ENCODE measurements around the gene PTMA. TPM values are rescaled to one million over a fixed set of nuclear protein-coding genes. Genes with fewer than 3 reads are reported as not detected.
A peak's percentile ranks its signal among the peaks of the same experiment; 100 is the strongest.
"Not testable (repeated sequence)": the region's sequence is repeated elsewhere in the genome, so short reads cannot be mapped to it uniquely, and the experiment has no call there.

Gene PTMA
- total RNA-seq, 2 donors from 2014 or later, result 1,057 to 1,154 TPM

GRCh38 chr2:231710799-231711676 lies 2.7 kb downstream of the PTMA start:
- Mint-ChIP-seq H3K4me1 (ENCODE audit: low read depth) (peaks cover 44% of the 10 kb centered on the region), H3K27ac (peak overlapping the region; percentile 98), H3K4me3 (peak overlapping the region; percentile 93 to 95), H3K27me3 (ENCODE audit: low read depth) (no peaks in the 10 kb centered on the region), H3K9me3 (no peaks in the 10 kb centered on the region), H3K36me3 (ENCODE audit: insufficient read depth in 2 of 2) (peaks cover 16 to 34% of the 10 kb centered on the region in 2 donors)
- ATAC-seq (replicated peaks in 1 of 2), result no peak
- peak; percentile 27 to 43 for DNase-seq

GRCh38 chr2:231711677-231712450 lies 3.5 kb downstream of the PTMA start:
- ATAC-seq (replicated peaks in 1 of 2), result no peak
- peaks cover 15 to 34% of the 10 kb centered on the region in 2 donors for H3K36me3 Mint-ChIP-seq (ENCODE audit: insufficient read depth in 2 of 2)
- no peaks in the 10 kb centered on the region for H3K9me3 Mint-ChIP-seq
- no peaks in the 10 kb centered on the region for H3K27me3 Mint-ChIP-seq (ENCODE audit: low read depth)
- H3K27ac Mint-ChIP-seq, result peak overlapping the region; percentile 98
- peak; percentile 25 to 47 for DNase-seq
- peaks cover 47% of the 10 kb centered on the region for H3K4me1 Mint-ChIP-seq (ENCODE audit: low read depth)
- peak overlapping the region; percentile 93 to 95 for H3K4me3 Mint-ChIP-seq

- peak overlapping the region; percentile 98 for H3K27ac Mint-ChIP-seq
- peak; percentile 68 to 73 for DNase-seq
- ATAC-seq (replicated peaks in 1 of 2); H3K27me3 Mint-ChIP-seq (ENCODE audit: low read depth); H3K9me3 Mint-ChIP-seq: not testable (repeated sequence)
- H3K4me3 Mint-ChIP-seq, result peak overlapping the region; percentile 93 to 95
- H3K4me1 Mint-ChIP-seq (ENCODE audit: low read depth), result peaks cover 47% of the 10 kb centered on the region
- peaks cover 14 to 34% of the 10 kb centered on the region in 2 donors for H3K36me3 Mint-ChIP-seq (ENCODE audit: insufficient read depth in 2 of 2)
Measured at GRCh38 chr2:231712451-231713021, 4.2 kb downstream of the PTMA start.

GRCh38 chr2:231713406-231713729 lies 5.0 kb downstream of the PTMA start:
- H3K9me3 Mint-ChIP-seq; ATAC-seq (replicated peaks in 1 of 2); DNase-seq; H3K27me3 Mint-ChIP-seq (ENCODE audit: low read depth): not testable (repeated sequence)
- peaks cover 14 to 31% of the 10 kb centered on the region in 2 donors for H3K36me3 Mint-ChIP-seq (ENCODE audit: insufficient read depth in 2 of 2)
- H3K27ac Mint-ChIP-seq, result peak overlapping the region; percentile 92
- peaks cover 47% of the 10 kb centered on the region for H3K4me1 Mint-ChIP-seq (ENCODE audit: low read depth)
- peak overlapping the region; percentile 57 to 67 for H3K4me3 Mint-ChIP-seq

- ATAC-seq (replicated peaks in 1 of 2), result peak; percentile 23 to 32
- Mint-ChIP-seq H3K4me3 (peak overlapping the region; percentile 57 to 67), H3K27ac (peak overlapping the region; percentile 92), H3K27me3 (ENCODE audit: low read depth) (no peaks in the 10 kb centered on the region), H3K9me3 (no peaks in the 10 kb centered on the region), H3K4me1 (ENCODE audit: low read depth) (peaks cover 47% of the 10 kb centered on the region), H3K36me3 (ENCODE audit: insufficient read depth in 2 of 2) (peaks cover 12 to 28% of the 10 kb centered on the region in 2 donors)
- peak; percentile 92 to 94 for DNase-seq
Measured at GRCh38 chr2:231713730-231714638, 5.7 kb downstream of the PTMA start.

GRCh38 chr2:231714639-231715498 lies 6.5 kb downstream of the PTMA start:
- ATAC-seq (replicated peaks in 1 of 2), result peak; percentile 19 to 27
- peak; percentile 84 to 86 for DNase-seq
- Mint-ChIP-seq H3K9me3 (no peaks in the 10 kb centered on the region), H3K27me3 (ENCODE audit: low read depth) (no peaks in the 10 kb centered on the region), H3K36me3 (ENCODE audit: insufficient read depth in 2 of 2) (peaks cover 12 to 26% of the 10 kb centered on the region in 2 donors), H3K4me1 (ENCODE audit: low read depth) (peaks cover 47% of the 10 kb centered on the region), H3K4me3 (no peak overlapping the region), H3K27ac (peak overlapping the region; percentile 33)

GRCh38 chr2:231715499-231715837 lies 7.1 kb downstream of the PTMA start:
- no peak overlapping the region for H3K4me3 Mint-ChIP-seq
- no peak overlapping the region for H3K27ac Mint-ChIP-seq
- ATAC-seq (replicated peaks in 1 of 2), result peak in 1 of 2 donors; percentile 4
- H3K27me3 Mint-ChIP-seq (ENCODE audit: low read depth), result no peaks in the 10 kb centered on the region
- peaks cover 12 to 24% of the 10 kb centered on the region in 2 donors for H3K36me3 Mint-ChIP-seq (ENCODE audit: insufficient read depth in 2 of 2)
- peaks cover 47% of the 10 kb centered on the region for H3K4me1 Mint-ChIP-seq (ENCODE audit: low read depth)
- DNase-seq, result no peak
- H3K9me3 Mint-ChIP-seq, result no peaks in the 10 kb centered on the region

- Mint-ChIP-seq H3K4me3 (peak overlapping the region in 1 of 2 donors; percentile 1), H3K27ac (peak overlapping the region; percentile 14), H3K27me3 (ENCODE audit: low read depth) (no peaks in the 10 kb centered on the region), H3K4me1 (ENCODE audit: low read depth) (peaks cover 45% of the 10 kb centered on the region), H3K9me3 (no peaks in the 10 kb centered on the region), H3K36me3 (ENCODE audit: insufficient read depth in 2 of 2) (peaks cover 12 to 21% of the 10 kb centered on the region in 2 donors)
- DNase-seq, result no peak
- peak in 1 of 2 donors; percentile 2 for ATAC-seq (replicated peaks in 1 of 2)
Measured at GRCh38 chr2:231715988-231716616, 7.8 kb downstream of the PTMA start.

- no peak for ATAC-seq (replicated peaks in 1 of 2)
- DNase-seq, result no peak
- Mint-ChIP-seq H3K27me3 (ENCODE audit: low read depth) (no peaks in the 10 kb centered on the region), H3K9me3 (no peaks in the 10 kb centered on the region), H3K36me3 (ENCODE audit: insufficient read depth in 2 of 2) (peaks cover 7 to 14% of the 10 kb centered on the region in 2 donors), H3K4me3 (no peak overlapping the region), H3K27ac (peak overlapping the region; percentile 7), H3K4me1 (ENCODE audit: low read depth) (peaks cover 38% of the 10 kb centered on the region)
Measured at GRCh38 chr2:231716666-231717280, 8.4 kb downstream of the PTMA start.

- DNase-seq (no peak), ATAC-seq (replicated peaks in 1 of 2) (no peak)
- Mint-ChIP-seq H3K9me3 (no peaks in the 10 kb centered on the region), H3K27me3 (ENCODE audit: low read depth) (no peaks in the 10 kb centered on the region), H3K4me3 (no peak overlapping the region), H3K27ac (peak overlapping the region; percentile 21), H3K4me1 (ENCODE audit: low read depth) (peaks cover 31% of the 10 kb centered on the region), H3K36me3 (ENCODE audit: insufficient read depth in 2 of 2) (peaks cover under 1 to 7% of the 10 kb centered on the region in 2 donors)
Measured at GRCh38 chr2:231717281-231718171, 9.2 kb downstream of the PTMA start.
